Activated CD4-positive, CD25-positive, alpha-beta regulatory T cell treated with anti-CD3 and anti-CD28 coated beads, Interleukin-2, amount 50 U/mL, for 16 hours (primary cell): Measurements from ENCODE around the gene MT1F.

Source experiments
- DNase-seq: peaks from one replicate; pipeline ENCODE4 v3.0.0-alpha.2; 2020; ENCODE audit warnings: low read depth, low spot score

MT1F gene

DNA sequence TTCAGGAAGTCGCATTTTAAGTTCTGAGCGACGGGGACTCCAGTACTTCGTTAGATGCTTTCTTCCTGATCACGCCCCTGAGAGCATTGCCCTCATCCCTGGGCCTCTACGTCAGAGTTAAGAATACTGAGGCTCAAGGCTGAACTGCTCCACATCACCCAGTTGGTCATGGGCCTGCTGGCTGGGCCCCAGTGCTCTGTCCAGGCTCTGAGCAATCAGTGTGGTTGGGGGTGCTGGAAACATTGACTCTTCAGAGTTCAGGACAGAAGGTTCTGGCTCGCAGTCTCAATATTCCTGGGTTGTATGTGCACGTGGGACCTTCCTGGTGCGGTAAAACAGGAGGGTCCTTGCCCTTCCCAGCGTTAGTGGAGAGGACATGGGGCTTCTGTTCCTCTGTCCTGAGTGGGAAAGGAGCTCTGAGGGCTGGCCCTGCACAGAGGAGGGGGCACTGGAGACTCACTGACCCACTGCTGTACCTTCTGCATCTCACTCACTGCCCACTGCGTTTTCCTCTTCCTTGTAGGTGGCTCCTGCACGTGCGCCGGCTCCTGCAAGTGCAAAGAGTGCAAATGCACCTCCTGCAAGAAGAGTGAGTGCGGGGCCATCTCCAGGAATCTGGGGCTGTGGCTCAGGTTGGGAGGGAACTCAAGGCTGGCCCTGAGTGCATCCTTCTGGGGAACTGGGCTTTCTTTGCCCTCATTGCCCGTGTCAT, 31.7 kb upstream of the MT1F start:
- DNase-seq, result no peak

DNA sequence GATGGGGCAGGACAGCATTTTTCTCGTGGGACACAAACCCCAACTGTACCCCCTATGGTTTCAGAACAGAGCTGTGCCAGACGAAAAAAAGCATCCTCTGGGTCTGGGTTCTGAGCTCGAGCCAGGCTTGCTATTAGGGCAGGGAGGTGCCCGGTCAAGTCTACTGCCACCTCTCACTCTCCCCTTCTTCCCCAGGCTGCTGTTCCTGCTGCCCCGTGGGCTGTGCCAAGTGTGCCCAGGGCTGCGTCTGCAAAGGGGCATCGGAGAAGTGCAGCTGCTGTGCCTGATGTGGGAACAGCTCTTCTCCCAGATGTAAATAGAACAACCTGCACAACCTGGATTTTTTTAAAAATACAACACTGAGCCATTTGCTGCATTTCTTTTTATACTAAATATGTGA, 31.1 kb upstream of the MT1F start:
- no peak for DNase-seq

DNA sequence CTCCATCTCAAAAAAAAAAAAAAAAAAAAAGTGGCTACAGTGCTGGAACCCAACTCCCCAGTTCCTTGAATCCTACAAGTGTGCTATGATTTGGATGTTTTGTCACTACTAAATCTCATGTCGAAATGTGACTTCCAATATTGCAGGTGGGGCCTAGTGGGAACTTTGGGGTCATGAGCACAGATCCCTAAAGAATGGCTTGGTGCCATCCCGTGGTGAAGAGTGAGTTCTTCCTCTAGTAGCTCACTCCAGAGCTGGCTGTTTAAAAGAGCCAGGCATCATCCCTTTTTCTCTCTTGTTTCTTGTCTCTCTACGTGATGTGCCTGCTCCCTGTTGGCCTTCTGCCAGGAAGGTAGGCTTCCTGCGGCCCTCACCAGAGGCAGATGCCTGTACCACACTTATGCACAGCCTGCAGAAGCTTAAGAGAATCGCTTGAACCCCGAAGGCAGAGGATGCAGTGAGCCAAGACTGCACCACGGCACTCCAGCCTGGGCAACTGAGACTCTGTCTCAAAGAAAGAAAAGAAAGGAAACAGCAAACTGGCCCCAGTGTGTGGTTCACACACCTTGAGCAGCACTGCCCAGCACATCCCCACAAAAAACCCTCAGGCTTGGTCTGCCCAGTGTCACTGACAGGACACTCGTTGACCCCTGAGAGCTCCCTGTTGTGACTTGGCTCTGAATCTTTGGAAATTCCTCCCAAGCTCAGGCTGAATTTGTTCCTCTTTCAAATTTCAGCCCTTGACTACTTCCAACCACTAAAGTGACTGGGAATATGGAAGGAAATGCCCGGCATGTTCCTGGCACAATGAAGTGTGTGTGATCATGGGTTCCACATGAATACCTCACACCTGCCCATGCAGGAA, 29.0 kb upstream of the MT1F start:
- DNase-seq, result no peak

DNA sequence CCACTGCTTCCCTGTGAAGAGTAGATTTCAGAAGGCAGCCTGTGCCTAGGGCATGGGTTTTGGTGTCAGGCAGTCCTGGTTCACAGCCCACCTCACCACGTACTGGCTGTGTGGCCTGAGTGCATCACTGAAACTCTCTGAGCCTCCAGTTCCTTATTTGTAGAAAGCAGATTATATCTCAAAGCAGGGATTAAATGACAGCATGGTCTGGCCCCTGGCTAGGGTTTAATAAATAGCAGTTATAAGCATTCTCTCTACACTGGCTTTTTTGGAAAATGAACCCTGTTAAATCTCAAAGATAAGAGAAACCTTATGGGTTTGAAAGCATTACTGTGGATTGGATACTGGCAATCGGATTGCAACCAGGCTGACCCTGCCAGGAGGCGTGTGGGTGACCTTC, 28.2 kb upstream of the MT1F start:
- DNase-seq, result no peak

DNA sequence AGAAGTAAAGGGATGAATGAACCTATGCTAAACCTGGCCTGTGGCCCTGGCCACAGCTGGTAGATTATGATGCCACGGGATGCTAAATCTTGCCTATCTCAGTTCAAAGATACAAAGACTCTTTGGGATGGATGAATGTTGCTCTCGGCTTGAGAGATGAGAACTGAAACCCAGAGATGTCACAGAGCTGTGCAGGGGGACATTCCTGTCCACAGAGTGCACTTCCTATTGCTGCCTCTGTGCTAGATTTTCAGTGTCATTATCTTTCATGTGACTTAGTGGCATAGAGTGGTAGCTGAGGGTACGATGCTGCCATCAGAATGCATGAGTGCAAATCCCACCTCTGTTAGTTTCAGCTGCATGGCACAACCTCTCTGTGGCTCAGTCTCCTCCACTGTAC, 27.6 kb upstream of the MT1F start:
- DNase-seq, result no peak

DNA sequence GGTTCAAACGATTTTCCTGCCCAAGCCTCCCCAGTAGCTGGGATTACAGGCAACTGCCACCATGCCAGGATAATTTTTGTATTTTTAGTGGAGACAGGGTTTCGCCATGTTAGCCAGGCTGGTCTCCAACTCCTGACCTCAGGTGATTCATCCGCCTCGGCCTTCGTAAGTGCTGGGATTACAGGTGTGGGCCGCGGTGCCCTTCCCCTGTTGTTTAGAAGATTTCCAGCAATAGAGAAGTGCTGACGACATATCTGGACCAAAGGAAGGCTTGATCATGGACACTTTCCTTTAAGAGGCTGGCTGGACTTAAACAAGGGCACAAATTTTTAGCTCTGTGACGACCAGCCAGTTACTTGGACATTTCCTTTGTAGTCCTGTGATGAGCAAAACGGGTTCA, 26.6 kb upstream of the MT1F start:
- DNase-seq, result no peak

DNA sequence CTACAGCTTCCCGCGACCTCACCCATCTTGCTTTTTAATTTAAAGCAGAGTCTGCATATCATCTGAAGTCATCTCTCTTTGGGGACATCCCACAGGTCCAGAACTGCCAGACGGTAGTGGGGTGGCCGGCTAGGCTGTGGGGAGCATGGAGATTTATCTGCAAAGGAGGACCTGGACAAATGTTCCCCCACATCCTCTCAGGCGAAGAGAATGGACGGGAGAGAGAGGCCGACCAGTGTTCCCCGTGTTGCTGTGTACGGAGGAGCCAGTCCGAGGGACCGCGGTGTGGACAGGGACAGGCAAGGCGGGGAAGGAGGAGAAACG, 26.0 kb upstream of the MT1F start:
- DNase-seq, result no peak

DNA sequence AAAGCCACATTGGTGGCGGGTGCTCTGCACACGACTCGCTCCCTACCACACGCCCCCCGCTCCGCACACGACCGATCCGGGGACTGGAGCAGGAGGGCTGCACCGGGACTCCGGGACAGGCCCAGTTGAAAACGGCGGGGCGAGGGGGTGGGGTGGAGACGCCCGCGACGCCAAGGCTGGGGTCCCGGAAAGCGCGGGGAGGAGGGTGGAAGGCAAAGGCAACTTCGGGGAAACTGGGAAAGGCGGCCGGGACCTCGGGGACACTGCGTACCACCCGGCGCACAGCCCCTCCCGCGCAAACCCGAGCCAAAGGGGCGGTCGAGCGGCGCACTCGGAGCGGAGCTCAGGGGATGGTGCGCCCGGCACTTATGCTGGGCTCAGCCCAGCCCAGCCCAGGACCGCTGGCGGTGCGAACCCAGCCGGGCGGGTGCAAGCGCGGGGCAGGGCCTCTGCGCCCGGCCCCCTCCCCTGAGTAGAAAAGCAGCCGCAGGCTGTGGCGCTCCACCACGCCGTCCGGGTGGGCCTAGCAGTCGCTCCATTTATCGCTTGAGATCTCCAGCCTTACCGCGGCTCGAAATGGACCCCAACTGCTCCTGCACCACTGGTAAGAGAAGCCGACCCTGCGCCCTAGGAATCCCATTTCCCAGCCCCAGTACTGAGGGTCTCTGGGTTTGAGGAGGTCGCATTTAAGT, 25.5 kb upstream of the MT1F start, which contains the start of gene MT1M:
Gene MT1M (plus strand): TSS at position 504 of the 692 bp plus-strand sequence. CDS start 73 bp downstream, at position 577.
- DNase-seq, result no peak

DNA sequence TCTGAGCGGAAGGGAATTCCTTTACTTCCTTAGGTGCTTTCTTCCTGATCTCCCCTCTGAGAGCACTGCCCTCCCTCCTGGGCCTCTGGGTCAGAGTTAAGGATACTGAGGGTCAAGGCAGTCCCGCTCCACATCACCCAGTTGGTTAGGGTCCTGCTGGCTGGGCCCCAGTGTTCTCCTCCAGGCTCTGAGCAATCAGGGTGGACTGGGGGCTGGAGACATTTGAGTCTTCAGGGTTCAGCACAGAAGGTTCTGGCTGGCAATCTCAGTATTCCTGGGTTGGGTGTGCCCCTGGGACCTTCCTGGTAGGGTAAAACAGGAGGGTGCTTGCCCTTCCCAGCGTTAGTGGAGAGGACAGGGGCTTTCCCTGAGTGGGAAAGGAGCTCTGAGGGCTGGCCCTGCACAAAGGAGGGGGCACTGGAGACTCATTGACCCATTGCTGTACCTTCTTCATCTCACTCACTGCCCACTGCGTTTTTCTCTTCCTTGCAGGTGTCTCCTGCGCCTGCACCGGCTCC, 24.9 kb upstream of the MT1F start:
- no peak for DNase-seq

DNA sequence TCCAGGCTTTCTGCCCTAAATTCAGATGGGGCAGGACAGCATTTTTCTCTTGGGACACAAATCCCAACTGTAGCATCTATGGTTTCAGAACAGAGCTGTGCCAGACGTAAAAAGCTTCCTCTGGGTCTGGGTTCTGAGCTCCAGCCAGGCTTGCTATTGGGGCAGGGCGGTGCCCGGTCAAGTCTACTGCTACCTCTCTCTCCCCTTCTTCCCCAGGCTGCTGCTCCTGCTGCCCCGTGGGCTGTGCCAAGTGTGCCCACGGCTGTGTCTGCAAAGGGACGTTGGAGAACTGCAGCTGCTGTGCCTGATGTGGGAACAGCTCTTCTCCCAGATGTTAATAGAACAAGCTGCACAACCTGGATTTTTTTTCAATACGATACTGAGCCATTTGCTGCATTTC, 24.2 kb upstream of the MT1F start:
- no peak for DNase-seq

DNA sequence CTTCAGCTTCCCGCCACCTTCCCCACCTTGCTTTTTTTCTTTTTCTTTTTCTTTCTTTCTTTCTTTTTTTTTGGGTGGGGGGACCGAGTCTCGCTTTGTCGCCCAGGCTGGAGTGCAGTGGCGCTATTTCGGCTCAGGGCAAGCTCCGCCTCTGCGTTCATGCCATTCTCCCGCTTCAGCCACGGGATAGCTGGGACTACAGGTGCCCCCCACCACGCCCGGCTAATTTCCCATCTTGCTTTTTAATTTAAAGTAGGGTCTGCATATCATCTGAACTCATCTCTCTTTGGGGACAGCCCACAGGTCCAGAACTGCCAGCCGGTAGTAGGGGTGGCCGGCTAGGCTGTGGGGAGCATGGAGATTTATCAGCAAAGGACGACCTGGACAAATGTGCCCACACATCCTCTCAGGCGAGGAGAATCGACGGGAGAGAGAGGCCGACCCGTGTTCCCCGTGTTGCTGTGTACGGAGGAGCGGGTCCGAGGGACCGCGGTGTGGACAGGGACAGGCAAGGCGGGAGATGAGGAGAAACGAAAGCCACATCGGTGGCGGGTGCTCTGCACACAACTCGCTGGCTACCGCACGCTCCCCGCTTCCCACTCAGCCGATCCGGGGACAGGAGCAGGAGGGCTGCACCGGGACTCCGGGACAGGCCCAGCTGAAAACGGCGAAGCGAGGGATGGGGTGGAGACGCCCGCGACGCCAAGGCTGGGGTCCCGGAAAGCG, 22.9 kb upstream of the MT1F start:
- no peak for DNase-seq

DNA sequence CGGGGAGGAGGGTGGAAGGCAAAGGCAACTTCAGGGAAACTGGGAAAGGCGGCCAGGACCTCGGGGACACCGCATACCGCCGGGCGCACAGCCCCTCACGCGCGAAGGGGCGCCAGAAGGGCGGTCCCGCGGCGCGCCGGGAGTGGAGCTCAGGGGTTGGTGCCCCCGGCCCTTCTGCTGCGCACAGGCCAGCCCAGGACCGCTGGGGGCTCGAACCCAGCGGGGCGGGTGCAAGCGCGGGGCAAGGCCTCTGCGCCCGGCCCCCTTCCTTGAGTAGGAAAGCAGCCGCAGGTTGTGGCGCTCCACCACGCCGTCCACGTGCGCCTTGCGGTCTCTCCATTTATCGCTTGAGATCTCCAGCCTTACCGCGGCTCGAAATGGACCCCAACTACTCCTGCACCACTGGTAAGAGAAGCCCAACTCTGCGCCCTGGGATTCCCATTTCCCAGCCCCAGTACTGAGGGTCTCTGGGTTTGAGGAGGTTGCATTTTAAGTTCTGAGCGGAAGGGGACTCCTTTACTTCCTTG, 22.3 kb upstream of the MT1F start:
- no peak for DNase-seq

DNA sequence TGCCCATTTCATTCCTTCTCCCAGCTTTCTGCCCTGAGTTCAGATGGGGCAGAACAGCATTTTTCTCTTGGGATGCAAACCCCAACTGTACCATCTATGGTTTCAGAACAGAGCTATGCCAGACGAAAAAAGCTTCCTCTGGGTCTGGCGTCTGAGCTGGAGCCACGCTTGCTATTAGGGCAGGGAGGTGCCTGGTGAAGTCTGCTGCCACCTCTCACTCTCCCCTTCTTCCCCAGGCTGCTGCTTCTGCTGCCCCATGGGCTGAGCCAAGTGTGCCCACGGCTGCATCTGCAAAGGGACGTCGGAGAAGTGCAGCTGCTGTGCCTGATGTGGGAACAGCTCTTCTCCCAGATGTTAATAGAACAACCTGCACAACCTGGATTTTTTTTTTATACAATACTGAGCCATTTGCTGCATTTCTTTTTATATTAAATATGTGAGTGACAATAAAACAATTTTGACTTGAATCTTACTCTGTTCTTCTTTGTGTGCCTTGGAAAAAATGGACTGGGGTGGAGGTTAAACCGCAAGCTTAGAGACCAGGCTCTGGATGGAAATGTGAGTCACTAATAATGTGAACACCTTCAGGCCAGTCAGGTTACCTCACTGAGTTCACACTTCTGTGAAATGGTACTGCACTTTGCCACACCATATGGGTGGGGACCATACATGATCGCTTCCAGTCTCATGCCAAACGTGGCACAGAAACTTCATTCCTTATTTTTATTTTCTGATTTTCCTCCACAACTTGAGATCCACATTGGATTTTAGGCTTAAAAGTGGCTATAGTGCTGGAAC, 20.9 kb upstream of the MT1F start:
- DNase-seq, result no peak

DNA sequence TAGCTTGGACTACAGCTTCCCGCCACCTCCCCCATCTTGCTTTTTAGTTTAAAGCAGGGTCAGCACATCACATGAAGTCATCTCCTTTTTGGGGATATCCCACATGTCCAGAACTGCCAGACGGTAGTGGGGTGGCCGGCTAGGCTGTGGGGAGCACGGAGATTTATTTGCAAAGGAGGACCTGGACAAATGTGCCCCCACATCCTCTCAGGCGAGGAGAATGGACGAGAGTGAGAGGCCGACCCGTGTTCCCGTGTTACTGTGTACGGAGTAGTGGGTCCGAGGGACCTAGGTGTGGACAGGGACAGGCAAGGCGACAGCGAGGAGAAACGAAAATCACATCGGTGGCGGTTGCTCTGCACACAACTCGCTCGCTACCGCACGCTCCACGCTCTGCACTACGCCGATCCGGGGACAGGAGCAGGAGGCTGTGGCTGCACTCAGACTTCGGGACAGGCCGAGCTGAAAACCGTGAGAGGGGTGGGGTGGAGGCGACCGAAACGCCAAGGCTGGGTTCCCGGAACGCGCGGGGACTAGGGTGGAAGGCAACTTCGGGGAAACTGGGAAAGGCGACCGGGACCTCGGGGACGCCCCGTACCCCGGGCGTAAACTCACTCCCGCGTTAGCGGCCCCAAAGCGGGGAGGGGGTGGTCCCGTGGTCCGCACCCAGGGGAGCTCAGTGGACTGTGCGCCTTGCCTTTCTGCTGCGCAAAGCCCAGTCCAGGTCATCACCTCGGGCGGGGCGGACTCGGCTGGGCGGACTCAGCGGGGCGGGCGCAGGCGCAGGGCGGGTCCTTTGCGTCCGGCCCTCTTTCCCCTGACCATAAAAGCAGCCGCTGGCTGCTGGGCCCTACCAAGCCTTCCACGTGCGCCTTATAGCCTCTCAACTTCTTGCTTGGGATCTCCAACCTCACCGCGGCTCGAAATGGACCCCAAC, 19.7 kb upstream of the MT1F start, which contains the start of gene MT1A:
Gene MT1A (plus strand): TSS at position 853 of the 937 bp plus-strand sequence. CDS start 73 bp downstream, at position 926.
- DNase-seq, result no peak

DNA sequence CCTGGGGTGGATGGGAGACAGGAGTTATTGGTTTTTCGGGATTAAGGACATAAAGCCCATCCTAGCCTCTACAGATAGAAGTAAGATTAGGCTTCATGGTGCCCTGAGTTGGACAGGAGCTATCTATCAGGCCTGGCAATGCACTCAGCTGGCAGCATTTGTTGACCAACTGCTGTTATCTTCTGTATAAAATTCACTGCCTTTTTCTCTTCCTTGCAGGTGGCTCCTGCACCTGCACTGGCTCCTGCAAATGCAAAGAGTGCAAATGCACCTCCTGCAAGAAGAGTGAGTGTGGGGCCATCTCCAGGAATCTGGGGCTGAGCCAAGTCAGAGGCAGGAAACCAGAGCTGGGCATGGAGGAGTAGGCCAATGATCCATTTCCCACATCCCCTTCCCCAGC, 18.7 kb upstream of the MT1F start:
- DNase-seq, result no peak

DNA sequence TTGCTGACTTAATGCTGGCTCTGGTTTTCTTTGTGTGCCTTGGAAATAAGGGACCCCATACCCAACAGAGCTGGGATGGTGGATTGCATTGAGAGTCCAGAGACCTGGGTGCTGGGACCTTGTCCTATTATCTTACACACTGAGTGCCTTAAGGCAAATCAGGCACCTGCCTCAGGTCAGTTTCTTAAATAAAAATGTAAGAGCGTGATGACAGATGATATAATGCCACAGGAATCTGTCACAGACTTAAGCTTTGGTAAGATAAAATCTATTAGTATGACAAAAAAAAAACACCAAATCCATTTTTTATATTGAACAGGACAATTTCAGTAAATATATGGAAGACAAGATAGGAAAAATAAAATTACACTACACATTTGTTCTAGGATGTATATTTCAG, 17.7 kb upstream of the MT1F start:
- DNase-seq, result no peak

DNA sequence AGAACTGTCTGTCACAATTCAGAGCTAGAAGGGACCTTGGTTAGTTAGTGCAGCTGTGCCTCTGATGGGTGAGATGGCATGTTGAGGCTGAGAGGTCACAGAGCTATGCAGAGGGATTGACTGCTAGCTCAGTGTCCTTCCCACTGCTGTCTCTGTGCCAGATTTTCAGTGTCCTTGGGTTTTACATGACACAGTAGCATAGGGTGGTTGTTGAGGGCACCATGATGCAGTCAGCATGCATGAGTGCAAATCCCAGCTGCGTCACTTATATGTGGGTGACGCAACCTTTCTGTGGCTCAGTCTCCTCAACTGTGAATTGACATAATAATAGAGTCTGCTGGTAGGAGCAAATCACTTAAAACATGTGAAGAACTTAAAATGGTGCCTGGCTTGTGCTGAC, 16.6 kb upstream of the MT1F start:
- DNase-seq, result no peak

DNA sequence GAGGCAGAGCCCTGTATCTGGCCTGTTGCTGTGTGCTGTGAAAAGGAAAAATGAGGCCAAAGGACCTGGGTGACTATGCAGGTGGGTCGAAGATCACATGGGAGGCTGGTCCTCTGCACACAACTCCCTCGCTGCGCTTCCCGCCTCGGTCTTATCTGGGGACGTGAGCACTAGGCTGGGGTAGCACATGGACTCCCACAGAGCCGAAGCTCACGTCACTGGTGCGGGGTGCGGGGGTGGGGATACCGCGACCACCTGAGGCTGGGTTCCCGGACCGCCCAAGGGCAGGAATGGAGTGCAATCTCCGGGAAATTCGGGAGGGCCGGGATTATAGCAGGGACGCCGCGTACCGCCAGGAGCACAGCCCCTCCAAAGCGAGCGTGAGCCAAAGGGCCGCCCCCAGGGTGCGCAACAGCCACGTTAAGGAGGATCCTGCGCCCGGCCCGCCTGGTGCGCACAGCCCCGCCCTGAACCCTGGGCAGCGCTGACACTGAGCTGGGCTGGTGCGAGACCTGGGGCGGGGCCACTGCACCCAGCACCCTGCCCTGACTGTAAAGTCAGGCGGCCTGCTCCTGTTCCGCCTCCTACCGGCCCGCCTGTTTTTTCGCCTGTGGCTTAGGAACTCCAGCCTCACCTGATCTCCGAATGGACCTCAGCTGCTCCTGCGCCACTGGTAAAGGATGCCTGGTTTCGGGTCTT, 14.5 kb upstream of the MT1F start:
- peak; percentile 24 for DNase-seq

DNA sequence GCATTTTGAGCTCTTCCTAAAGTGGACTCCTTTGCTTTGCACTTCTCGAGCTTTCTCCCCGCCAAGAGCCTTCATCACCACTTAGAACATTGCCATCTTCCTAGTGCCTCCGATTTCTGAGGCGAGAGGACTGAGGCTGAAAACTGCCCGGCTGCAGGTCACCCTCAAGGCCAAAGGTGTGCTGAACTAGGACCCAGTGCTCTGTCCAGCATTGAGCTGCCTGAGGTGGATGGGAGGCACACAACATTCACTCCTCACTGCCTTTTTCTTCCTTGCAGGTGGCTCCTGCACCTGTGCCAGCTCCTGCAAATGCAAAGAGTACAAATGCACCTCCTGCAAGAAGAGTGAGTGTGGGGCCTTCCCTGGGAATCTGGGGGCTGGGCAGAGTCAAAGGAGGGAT, 13.9 kb upstream of the MT1F start:
- DNase-seq, result no peak
